ENCODE measurements around the gene DNAJC18.
"Not testable (repeated sequence)": the region's sequence is repeated elsewhere in the genome, so short reads cannot be mapped to it uniquely, and the experiment has no call there.

Gene DNAJC18

DNA sequence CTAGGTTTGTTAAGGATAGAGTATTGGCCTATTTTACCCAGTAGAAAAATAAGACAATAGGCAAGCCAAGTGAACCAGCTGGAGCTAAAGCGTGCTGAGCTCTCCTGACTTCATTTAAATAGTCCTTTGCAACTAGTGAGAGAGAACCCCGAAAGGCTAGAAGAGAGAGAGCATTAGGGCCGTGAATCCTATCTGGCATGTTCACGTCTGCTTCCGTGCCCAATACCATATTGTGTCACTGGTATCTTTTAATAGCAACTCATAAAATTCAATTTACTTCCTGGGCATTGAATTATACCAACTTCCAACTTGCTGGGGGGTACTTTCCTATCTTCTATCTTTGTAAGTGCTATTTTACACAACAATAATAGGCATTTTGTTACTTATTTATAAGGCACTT, 13.8 kb downstream of the DNAJC18 start:
- FAIRE-seq, result no peak

GRCh38 chr5:139422307-139422893, 16.9 kb downstream of the DNAJC18 start:
- peak; percentile 21 for FAIRE-seq

- FAIRE-seq, result no peak
Observed at GRCh38 chr5:139419226-139420192, 19.8 kb downstream of the DNAJC18 start.

- no peak for FAIRE-seq
Observed at GRCh38 chr5:139418793-139419192, 20.5 kb downstream of the DNAJC18 start.

DNA sequence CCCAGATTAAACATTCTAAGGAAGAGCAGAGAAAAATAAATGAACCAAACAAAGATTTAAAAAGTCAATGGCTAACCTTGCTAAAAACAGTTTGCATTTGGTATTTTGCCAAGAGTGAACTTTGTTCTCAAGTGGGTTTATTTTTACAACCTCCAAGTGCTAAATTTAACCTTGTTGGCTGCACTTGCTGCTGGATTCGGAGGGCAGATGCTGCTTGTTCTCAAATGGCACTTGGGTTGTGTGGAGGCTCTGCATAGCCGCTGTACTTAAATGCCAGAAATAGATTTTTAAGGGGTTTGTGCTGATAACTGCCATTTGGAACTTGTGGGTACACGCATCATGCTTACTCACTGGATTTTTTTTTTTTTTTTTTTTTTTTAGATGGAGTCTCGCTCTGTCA, 22.1 kb downstream of the DNAJC18 start:
- no peak for FAIRE-seq

DNA sequence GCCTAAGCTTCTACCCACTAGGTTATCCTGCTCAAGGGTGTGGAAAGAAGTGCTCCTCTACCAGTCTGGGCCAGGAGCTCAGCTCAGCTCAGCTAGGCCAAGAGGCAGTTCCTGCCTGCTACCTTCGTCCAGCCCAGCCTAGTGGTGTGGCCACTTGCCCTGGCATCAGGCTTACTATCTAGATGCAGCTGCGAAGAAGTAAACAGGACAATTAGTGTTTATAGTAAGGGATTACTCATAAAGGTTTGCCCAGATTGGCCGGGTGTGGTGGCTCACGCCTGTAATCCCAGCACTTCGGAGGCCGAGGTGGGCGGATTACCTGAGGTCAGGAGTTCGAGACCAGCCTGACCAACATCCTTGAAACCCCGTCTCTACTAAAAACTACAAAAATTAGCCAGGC, 22.7 kb downstream of the DNAJC18 start:
- no peak for FAIRE-seq

- FAIRE-seq, result no peak
Observed at GRCh38 chr5:139415869-139416268, 23.5 kb downstream of the DNAJC18 start.

DNA sequence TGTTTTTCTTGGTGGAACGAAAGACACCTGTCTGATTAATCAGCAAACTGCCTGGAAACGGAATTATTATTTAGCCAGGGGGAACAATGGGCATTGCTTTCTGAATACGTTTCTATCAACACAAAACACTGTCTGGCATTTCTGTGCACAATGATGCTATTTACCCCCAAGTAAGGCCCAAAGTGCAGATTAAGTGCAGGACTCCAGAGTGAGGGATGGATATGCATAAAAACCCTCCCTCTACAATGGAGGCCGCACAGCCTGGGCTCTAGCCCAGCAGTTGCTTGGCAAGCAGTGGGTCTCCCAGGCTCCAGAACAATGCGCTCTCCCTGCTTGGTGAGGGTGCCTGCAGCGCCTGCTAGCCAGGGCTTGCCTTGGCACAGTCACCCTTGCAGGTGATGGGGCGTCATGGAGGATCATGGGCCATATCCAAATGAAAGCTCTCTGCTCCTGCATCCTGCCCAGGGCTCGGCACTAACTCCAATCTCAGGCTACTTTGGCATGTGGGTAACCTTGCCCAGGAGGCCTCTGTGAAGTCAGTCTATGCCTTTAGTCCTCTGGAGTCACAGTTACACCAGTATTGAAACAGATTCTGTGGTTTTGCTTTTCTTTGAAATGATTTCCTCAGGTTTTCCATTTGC, 24.0 kb downstream of the DNAJC18 start:
- FAIRE-seq, result no peak

GRCh38 chr5:139414581-139415130, 24.7 kb downstream of the DNAJC18 start:
- no peak for FAIRE-seq

DNA sequence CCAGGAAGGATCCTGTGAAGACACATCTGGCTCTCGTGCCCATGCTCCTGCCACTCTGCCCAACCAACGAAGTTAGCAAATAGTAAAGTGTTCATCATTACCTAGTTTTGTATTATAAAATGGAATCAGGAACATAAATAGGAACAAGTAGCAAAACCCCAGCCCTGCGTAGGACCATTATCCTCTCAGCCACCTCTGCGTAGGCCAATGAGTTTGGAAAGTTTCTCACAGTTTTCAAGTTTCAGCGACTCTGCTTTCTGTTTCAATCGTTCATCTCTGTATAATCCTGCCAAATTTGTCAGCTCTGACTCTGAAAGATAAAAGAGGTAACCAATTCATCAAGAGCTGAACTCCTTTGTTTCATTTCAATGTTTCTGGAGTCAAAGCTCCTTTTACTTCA, 25.4 kb downstream of the DNAJC18 start:
- no peak for FAIRE-seq

DNA sequence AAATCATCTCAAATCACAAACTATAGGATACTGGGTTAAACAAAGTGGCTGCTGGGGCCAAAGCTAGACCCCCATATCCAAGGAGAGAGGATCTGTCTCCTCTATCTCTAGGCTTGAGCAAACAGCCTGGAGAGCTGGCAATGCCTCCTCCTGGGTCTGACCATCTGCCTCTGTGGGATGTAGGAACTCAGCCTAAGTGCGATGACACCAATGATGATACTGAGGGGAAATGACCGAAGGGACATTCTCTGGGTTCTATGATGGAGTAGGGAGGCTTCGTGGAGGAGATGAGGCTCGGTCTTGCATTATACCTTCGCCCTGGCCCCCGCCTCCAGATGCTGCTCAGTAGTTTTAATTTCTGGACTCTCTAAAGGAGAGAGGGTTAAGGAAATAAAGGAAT, 26.2 kb downstream of the DNAJC18 start:
- no peak for FAIRE-seq

DNA sequence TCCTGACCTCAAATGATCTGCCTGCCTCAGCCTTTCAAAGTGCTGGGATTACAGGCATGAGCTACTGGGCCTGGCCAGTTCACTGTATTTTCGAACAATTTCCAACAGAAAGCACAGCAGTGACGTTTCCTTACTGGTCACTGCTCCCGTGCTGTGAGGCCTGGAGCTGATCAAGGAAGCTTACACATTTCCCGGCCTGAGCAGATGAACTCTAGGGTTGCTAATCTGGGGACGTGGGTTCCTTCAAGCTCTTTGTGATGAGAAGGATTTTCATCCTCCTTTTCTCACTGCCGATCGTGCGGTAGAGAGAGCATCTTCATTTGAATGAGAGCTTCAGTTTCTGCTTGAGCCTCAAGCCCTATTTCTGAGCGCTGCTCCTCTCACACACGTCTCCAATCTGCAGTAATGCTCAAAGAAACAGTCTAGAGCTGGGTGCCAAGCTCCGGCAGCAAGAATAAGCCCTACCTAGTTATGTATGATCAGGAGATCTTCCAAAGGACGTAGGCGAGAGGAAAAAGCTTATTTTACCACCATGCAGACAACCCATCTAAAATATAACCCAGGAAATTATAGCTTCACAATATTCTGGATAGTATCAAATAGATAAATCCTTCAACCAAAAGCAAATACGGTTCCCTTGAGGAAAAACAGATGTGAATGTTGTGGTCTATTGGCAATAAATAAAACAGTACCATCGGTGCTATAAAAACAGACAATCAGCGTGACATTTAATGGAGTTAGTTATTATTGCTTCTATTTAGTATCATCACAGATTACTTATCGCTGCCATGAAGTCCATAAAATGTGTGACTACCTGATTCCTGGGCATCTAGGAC, 28.1 kb downstream of the DNAJC18 start:
- FAIRE-seq, result no peak

DNA sequence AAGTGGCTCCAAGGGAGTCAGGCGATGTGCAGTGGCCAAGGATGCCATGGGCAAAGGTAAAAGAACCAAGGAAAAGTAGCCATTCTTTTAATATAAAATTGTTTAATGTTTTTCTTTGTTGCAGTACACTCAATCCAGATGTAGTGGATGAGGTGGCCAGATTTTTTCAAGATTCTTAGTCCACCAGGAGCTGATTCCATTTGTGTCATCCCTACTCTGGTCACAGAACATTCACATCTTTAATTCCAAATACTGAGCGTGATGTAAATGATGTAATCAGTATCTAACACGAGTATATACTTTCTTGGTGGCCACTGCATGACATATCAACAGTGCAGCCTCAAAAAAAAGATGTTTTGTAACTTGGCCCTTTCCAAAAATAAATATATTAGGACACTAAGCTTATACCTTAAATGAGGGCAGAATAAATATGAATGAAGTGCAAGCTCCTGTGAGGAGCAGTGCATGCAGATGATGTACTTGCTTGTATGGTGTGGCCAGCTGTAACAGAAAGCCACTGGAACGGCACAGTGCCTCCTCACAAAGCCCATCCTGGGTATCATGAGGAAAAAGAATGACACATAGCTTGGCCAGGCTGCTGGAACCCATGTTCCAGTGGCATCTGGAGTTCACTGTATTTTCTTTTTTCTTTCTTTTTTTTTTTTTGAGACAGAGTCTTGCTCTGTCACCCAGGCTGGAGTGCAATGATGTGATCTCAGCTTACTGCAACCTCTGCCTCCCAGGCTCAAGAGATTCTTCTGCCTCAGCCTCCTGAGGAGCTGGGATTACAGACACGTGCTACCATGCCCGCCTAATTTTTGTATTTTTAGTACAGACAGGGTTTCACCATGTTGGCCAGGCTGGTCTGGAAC, 29.0 kb downstream of the DNAJC18 start:
- no peak for FAIRE-seq

- FAIRE-seq, result not testable (repeated sequence)
Observed at GRCh38 chr5:139409116-139409515, 30.2 kb downstream of the DNAJC18 start.

- no peak for FAIRE-seq
Observed at GRCh38 chr5:139408191-139408590, 31.1 kb downstream of the DNAJC18 start.

- no peak for FAIRE-seq
Observed at GRCh38 chr5:139407517-139407916, 31.8 kb downstream of the DNAJC18 start.

GRCh38 chr5:139406963-139407362, 32.4 kb downstream of the DNAJC18 start:
- no peak for FAIRE-seq

DNA sequence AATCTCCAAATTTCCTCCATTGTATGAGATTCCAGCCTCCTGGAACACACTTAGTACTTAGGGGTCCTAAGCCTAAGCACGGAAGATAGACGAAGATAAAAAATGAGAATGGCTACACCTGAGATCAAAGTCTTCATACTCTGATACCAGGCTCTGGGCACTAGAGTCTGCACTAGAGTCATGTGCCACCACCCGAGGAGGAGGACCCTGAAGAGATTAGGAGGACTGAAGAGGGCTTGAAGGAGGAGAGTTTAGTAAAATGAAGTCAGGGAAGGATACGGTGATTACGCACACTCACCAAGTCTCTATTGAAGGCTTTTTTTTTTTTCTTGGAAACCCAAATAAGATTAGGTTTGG, 34.9 kb downstream of the DNAJC18 start:
- FAIRE-seq, result no peak

DNA sequence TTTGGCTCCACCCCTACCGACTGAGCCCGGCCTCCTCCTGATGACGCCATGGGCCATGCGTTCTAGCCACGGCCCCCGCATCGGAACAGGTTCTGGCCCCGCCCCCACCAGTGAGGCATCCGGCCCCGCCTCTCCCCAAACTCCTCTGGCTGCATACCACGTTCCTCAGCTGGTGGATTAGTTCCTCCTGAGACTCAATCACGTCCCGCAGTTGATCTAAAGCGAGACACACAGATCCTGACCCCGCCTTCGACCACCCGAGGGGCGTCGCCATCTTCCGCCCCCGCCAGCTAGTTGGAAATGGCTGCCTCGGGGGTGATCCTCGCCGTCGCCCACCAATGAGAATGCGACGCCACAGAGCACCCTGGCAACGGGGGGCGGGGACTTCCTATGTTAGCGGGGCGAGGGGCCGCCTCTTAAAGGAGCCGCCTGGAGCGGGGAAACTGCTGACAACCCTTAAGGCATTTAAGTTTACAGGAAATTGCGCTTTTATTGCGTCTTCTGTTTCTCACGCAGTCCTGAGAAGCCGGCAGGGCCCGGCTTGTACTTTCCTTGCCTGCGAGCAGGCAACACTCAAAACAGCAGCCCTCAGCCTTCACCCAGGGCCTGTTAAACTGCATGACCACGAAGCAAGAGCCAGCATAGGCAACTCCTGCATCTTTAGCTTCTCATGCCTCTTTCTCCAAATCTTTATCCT, 35.4 kb downstream of the DNAJC18 start, which contains the start of gene SPATA24:
Gene SPATA24, minus strand, starts transcription at position 303 of the 697 bp plus-strand sequence. Its CDS starts 29 bp downstream, at position 274.
- no peak for FAIRE-seq

GRCh38 chr5:139403418-139403786, 35.9 kb downstream of the DNAJC18 start:
- no peak for FAIRE-seq

Measured in colon (tissue), 2 donors.